DMS114 treated with DMSO at 0.1 percent for 48 hours (cell line): ENCODE measurements around the gene KLHDC2.
"Not testable (repeated sequence)": the region's sequence is repeated elsewhere in the genome, so short reads cannot be mapped to it uniquely, and the experiment has no call there.

Source experiments
- DNase-seq: peaks from one replicate; lab custom pipeline; 2025; ENCODE audit not compliant: unreplicated experiment; lab: John Stamatoyannopoulos, UW

Gene KLHDC2, protein sequence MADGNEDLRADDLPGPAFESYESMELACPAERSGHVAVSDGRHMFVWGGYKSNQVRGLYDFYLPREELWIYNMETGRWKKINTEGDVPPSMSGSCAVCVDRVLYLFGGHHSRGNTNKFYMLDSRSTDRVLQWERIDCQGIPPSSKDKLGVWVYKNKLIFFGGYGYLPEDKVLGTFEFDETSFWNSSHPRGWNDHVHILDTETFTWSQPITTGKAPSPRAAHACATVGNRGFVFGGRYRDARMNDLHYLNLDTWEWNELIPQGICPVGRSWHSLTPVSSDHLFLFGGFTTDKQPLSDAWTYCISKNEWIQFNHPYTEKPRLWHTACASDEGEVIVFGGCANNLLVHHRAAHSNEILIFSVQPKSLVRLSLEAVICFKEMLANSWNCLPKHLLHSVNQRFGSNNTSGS

DNA sequence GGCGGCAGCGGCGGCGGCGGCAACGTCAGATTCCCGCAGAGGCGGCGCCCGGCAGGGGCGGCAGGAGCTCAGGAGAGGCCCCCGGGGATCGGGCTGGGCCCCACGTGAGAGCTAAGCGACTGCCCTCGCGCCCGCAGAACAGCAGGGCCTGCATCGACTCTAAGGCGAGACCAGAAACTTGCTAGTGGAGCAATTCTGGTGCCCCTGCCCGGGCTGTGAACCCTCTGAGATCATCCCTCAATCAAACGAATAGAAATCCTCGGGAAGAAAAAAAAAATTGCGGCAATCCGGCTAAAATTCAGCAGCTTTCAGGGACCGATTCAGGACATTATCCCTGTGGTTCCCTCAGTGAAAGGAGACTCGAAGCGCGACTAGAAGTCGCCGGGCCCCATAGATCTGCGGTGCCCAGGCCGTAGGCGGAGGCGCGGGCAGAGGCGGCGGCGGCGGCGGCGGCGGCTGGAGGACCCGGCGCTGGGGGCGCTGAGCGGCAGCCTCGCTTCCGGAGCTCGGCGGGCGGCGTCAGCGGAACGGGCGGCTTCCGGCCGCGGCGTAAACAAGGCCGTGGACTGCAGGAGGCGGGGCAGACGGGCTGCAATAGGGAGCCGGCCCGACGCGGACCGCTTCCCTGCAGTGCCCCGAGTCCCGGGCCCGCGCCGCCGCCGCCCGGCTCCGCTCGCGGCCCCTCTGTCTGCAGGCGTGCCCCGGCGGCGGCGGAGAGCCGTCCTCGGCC, at the start of gene KLHDC2:
TSS of gene KLHDC2 (plus strand) at position 583 of the 730 bp plus-strand sequence. CDS start 316 bp downstream, outside the sequence.
- DNase-seq: peak; percentile 50

DNA sequence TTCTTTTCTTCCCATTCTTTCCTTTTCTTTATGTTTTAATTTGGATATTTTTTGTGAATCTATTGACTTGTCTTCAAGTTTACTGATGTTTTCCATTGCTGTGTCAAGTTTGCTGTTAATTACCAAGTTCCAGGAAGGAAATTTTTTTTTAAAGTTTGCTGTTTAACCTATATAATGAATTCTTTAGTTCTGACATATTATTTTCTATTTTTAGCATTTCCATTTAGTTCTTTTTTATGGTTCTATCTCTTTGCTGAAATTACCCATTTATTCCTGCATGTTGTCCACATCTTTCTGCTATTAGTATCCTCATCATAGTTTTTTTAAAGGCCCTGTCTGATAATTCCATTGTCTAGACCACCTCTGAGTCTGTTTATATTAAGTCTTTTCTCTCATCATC, 47.2 kb upstream of the KLHDC2 start:
- no peak for DNase-seq

DNA sequence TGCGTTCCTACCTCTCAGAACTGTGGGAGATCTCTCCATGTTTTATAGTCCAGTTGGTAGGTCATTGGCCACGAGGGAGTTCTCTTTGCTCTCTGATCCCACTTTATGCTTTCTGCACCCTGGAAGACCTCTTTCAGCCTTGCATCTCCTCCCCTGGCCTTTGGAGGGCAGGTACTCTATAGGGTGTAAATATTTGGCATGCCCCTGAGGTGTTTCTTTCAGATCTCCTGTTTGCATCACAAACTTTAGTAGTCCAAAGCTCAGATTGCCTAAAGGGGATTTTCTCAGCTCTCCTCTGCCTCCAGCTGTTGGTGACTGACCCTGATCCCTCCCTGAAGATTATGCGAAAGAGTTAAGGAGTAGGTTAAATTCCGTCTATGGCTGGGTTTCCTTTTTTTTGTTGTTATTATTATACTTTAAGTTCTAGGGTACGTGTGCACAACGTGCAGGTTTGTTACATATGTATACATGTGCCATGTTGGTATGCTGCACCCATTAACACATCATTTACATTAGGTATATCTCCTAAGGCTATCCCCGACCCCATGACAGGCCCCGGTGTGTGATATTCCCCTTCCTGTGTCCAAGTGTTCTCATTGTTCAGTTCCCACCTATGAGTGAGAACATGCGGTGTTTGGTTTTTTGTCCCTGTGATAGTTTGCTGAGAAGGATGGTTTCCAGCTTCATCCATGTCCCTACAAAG, 46.1 kb upstream of the KLHDC2 start:
- not testable (repeated sequence) for DNase-seq

DNA sequence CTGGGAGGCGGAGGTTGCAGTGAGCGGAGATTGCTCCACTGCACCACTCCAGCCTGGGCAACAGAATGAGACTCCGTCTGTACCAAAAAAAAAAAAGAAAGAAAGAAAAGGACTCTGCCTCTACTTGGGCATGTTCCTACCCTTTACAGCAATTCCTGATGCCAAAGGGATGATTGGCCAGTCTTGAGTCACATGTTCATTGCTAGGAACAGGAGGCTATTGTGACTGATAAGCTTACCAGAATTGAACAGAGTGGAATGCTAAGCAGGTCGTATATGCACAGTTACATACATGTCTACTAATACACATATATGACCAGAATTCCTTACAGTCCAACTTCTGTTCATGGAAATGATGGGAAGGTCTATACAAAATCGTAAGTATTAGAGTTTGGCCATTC, 40.8 kb upstream of the KLHDC2 start:
- DNase-seq: no peak

DNA sequence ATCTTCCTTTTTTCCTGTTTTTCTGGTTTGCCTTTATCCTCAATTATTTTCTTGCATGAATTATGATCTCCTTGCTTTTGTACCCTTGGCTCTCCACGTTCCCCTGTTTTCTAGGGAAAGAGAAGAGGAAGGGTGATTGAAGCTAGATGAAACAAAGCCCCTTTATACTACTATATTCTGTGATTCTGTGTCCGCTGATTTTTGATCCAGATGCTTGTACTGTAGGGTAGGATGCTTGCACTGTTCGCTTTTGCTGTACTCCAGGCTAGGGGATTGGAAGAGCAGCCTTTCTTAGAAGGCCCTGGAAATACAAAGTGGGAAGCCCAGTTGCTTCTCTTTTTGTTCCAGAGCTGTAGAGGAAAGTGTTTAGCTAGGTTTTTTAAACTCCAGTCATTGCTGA, 35.1 kb upstream of the KLHDC2 start:
- DNase-seq: no peak

DNA sequence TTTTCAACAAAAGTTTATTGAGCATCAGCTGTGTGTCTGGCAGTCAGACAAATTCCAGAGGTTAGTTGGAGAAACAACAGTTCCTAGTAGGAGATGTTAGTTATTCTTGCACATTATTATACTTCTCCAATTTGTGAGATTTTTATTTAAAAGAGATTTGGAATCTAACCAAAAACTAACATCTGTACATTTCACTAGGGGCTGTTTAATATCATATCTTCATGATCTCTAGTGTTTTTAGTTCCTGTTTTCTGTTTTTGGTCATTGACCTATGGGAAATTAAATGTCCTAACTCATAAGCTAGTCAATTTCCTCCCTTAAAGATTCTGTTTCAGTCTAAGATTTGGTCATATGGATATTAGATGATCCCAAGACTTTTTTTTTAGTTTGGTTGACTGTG, 34.1 kb upstream of the KLHDC2 start:
- no peak for DNase-seq

DNA sequence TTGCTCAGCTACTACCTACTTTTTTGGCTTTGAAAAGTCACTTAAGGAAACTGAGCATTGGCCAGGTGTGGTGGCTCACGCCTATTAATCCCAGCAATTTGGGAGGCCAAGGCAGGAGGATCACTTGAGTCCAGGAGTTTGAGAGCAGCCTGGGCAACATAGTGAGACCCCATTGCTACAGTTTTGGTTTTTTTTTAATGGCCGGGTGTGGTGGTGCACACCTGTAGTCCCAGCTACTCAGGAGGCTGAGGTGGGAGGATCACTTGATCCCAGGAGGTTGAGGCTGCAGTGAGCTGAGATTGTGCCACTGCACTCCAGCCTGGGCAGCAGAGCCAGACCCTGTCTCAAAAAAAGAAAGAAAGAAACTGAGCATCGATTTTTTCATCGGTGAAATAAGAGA, 32.3 kb upstream of the KLHDC2 start:
- not testable (repeated sequence) for DNase-seq

DNA sequence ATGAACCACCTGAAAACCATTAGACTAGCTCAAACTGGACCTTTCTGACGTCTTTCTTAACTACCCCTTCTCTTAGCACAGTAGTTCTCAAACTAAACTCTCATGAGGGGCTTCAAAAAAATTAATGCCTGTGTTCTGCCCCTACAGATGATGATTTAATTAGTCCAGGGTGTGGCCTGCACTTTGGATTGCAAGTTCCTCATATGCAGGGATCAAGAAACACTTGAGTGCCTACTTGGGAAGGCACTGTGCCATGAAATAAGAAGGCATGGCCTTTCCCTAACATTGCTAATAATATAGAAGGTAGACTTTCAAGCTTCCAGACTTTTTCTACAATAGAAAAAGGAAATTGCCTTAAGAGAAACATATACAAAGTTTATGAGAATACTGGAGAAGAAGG, 22.8 kb upstream of the KLHDC2 start:
- no peak for DNase-seq

DNA sequence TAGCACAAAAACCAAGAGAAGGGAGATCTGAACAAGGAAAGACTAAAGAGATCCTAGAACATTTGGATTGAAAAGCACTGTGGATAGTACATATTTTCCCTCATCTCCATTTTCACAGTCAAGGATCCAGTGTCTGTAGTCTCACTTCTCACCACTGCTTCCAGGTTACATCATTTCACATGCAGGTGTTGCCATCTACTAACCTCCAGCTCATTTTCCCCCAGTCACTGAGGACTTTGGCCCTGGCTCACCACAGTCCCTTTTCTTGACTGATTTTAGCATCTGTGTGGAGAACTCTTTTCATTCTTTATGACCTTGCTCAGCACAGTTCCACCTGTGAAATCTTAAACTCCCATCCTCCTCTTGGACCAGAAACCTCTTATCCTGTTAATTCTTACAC, 21.5 kb upstream of the KLHDC2 start:
- DNase-seq: not testable (repeated sequence)

DNA sequence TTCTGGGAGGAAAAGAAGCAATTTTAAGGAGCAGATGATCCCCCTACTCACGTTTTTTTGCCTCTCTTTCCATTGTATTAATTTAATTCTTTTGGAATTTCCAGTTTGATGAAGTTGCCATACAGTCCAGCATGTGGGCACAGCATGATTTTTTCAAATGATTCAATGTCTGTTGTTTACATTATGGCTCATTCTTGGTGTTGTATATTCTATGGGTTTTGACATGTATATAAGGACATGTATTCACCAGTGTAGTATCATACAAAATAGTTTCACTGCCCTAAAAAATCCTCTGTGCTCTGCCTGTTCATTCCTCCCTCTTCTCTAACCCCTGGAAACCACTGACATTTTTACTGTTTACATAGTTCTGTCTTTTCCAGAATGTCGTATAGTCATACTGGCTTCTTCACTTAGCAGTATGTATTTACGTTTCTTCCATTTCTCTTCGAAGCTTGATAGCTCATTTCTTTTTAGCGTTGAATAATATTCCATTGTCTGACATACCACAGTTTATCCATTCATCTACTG, 13.3 kb upstream of the KLHDC2 start:
- DNase-seq: no peak

DNA sequence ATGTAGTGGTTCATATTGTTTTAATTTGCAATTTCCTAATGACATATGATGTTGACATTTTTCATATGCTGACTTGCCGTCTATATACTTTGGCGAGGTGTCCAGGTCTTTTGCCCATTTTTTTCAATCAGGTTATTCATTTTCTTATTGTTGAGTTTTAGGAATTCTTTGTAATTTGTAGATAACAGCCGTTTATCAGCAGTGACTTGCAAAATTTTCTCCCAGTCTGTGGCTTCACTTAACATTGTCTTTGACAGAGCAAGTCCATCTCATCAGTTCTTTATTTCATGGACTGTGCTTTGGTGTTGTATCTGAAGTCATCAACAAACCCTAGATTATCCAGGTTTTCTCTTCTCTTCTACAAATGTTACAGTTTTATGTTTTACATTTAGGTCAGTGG, 12.6 kb upstream of the KLHDC2 start:
- no peak for DNase-seq

DNA sequence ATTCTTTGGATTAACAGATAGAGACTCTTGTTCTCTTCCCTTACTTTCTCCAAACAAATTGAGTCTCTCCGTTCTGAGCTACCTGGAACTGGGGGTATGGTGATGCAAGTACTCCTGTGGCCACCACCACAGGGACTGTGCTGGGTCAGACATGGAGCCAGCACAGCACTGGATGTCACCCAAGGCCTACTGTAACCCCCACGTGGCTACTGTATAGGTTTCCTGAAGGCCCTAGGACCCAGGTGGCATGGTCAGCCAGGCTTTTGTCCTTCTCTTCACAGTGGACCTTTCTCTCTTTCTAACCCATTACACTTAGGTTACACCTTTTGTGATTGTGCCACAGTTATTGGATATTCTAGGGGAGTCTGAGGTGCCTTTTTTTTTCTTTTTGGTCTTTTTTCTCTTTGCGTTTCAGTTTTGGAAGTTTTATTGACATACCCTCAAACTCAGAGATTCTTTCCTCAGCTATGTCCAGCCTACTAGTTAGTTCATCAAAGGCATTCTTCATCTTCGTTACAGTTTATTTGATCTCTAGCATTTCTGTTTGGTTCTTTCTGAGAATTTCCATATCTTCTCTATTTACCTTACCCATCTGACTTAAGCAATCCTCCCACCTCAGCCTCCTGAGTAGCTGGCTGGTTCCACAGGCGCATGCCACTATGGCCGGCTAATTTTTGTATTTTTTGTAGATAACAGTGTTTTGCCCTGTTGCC, 6.0 kb upstream of the KLHDC2 start:
- no peak for DNase-seq

DNA sequence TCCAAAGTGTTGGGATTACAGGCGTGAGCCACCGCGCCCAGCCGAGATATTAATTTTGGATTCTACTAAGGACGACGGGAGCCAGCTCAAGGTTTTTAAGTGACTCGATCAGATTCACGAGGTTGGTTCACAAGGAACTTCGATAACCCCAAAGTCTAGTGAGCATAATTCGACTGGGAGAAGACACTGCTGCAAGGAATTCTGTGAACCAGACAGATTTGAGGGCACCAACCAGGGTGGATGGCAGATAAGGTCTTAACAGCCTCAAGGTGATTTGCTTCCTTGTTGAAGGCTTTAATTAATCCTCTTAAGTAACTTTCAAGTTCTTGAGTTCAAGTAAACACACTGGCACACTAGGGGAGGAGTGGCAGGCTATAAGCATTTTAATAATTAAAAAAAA, 1.1 kb upstream of the KLHDC2 start:
- DNase-seq: no peak

DNA sequence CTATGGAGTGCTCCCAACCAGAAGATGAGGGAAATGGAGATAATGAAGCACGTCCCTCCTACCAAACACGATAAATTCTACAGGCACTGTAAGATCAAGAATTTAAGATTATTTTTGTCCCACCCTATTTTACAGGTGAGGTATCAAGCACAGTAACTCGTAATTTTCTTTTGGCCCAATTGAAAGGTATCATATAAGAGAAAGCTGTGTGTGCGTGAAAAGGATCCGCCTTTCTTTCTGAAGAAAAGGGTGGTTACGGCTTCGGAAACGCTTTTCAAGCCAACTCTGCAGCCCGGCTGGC, 733 bp upstream of the KLHDC2 start:
- no peak for DNase-seq

DNA sequence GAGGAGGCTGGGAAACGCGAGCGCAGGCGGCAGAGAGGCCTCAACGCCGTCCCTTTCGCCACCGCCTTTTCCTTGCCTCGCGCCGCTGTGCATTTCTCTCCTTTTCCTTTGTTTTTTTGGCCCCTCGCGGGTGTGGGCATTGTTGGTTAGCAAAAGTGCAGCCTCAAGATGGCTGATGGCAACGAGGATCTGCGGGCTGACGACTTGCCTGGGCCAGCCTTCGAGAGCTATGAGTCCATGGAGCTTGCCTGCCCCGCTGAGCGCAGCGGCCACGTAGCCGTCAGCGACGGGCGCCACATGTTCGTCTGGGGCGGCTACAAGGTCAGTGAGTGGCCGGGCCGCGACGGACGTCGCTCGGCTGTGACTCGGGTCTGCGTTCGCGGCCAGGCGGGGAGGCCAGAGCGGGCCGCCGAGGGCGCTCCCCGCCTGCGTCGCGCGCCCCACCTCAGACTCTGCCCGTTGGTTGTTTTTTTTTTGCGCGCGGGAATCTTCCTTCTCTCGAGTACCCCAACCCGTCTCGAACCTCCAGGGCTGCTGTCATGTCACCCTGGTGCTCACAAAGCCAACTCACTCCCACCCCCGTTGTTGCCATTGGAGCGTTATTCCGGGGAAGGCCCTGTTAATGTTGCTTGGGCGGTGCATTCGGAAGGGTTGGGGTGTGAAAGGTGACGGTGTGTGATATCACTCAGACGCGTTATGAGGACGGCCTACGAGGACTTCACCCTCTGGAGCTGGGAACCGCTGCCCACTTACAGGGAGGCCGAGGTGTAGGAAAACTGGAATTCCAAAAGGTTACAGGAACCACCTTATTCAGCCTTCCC, 558 bp downstream of the KLHDC2 start:
- peak; percentile 16 for DNase-seq

DNA sequence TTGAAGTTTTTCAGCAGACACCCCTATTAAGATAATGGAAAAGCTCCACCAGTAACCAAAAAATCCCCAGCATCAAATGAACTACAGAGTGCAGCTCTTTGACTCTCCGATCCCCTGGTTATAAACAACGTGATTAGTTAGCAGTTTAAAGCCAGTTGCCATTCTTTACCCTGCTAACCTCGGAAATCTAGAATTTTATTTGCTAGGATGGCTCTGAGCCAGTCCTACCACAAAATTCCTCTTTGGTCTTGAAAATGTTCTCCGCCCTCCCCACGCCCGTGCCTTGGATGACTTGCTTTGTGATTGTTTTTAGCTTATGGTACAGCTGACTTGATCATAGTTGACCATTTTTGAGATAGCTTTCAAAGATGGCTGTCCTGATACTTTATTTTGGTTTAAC, 1.2 kb downstream of the KLHDC2 start:
- DNase-seq: no peak

DNA sequence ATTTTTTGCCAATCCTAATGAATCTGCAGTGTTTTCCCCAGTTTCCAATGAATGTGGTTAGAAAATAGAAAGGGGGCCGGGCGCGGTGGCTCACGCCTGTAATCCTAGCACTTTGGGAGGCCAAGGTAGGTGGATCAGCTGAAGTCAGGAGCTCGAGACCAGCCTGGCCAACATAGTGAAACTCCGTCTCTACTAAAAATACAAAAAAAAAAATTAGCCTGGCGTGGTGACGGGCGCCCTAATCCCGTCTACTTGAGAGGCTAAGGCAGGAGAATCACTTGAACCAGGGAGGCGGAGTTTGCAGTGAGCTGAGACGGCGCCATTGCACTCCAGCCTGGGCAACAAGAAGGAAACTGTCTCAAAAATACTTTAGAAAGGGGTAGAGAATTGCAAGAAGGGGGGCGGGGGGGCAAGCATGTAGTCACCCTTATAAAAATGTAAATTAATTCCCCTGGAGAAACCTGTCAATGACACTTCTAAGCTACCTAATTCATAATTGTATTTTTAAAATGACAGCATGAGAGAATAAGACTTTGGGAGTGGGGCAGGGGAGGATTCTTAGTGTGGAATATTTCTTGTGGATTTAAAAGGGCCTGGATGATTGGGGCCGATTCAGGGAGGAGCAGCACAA, 1.7 kb downstream of the KLHDC2 start:
- no peak for DNase-seq

DNA sequence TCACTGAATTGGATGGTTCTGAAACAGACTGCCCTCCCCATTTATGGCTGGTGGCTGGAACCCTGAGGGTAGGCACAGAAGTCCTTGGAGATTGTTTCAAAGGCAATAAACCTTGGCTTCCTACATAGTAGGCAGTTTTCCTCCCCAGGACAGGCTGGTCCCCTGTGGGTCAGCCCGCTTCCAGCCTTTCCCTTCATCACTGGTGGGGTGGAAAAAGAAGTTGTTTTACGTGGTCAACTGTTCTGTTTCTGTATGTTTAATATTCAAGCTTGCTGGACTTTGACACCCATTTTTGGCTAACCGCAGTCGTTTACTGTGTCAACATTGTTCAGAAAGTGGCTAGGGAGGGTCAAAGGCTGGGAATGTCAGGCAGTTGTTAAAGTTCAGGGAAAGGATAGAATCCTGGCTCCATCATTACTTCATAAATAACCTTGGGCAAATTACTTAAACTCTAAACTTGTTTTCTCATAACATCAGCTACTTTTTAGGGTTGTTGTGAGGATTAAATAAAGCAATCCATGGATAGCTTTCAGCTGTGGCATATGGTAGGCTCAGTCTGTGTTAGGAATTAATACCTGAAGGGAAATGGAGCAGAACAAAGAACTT, 2.4 kb downstream of the KLHDC2 start:
- no peak for DNase-seq

DNA sequence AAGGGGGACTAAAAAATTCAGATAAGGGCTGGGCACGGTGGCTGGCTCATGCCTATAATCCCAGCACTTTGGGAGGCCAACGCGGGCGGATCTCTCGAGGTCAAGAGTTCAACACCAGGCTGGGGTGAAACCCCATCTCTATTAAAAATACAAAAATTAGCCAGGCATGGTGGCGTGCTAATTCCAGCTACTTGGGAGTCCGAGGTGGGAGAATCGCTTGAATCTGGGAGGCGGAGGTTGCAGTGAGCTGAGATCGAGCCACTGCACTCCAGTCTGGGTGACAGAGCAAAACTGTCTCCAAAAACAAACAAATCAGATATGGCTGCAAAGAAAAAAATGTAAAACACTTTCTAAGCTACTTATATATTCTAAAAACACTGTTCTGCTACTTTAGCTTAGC, 3.7 kb downstream of the KLHDC2 start:
- not testable (repeated sequence) for DNase-seq
